ENCODE data around the gene NFYC. TPM values are rescaled to one million over a fixed set of nuclear protein-coding genes. Genes with fewer than 3 reads are reported as not detected.

NFYC gene
- total RNA-seq, 4 donors from 2014 or later = 29.8 to 44.6 (median 32.4) TPM

- DNase-seq (ENCODE audit: low spot score) (no peak), ATAC-seq (ENCODE audit: low FRiP score) (no peak)
- TF ChIP-seq CTCF (IDR thresholded peaks at IDR 0.05) = no peak
Measured at GRCh38 chr1:40658751-40659648, 32.5 kb upstream of the NFYC start.

DNA sequence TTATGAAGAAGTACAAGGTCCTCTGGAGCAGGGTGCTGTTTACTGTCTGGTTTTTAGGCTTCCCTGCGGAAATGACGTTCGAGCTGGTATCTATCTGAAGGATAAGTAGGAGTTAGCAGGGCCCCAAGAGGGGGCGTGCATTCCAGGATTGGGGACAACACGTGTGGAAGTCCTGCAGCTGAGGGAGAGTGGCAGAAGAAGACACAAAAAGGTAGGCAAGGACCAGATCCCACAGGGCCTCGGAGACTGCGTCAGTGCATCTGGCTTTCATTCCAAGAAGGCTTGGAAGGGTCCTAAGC is 31.9 kb upstream of the NFYC start:
- no peak for DNase-seq (ENCODE audit: low spot score)
- no peak for TF ChIP-seq CTCF (IDR thresholded peaks at IDR 0.05)
- ATAC-seq (ENCODE audit: low FRiP score) = no peak

- no peak for TF ChIP-seq CTCF (IDR thresholded peaks at IDR 0.05)
- DNase-seq (ENCODE audit: low spot score) (no peak), ATAC-seq (ENCODE audit: low FRiP score) (no peak)
Measured at GRCh38 chr1:40661678-40662077, 29.8 kb upstream of the NFYC start.

DNA sequence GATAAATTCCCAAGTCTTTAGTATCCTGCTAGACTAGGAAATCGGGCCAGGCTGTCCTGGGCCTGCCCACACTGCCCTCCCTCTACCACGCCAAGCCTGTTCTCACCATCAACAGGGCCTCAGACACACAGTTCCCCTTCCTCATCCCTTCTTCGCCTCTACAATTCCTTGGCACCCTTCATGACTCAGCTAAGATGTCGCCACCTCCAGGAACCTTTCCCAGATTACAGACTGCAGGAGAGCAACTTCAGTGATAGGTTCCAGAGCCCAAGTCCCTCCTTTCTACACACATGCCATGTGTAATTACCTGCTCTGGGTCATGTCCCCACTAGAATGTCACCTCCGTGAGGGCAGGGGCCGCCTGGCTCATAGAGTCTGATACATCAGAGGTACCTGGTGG is 29.4 kb upstream of the NFYC start:
- ATAC-seq (ENCODE audit: low FRiP score) (no peak), DNase-seq (ENCODE audit: low spot score) (no peak)
- no peak for TF ChIP-seq CTCF (IDR thresholded peaks at IDR 0.05)

DNA sequence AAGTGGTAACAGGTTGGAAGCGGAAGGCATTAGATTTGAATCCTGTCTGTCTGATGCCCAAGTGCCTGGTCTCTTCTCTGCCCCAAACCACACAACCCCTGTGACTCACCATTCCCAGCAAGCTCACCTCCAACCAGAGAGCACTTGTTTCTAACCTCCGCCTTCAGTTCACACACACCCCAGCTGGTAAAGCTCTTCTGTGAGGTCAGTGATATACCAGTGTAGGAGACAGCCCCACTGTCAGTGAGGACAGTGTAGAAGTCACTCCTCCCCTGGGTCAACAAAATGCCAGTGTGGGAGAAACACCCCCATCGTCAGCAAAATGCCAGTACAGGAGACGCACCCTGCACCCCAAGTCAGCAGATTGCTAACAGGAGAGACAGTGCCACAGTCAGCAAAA is 28.6 kb upstream of the NFYC start:
- no peak for DNase-seq (ENCODE audit: low spot score)
- TF ChIP-seq CTCF (IDR thresholded peaks at IDR 0.05) = no peak
- ATAC-seq (ENCODE audit: low FRiP score) = no peak

GRCh38 chr1:40663324-40664166 is 28.0 kb upstream of the NFYC start:
- DNase-seq (ENCODE audit: low spot score) (no peak), ATAC-seq (ENCODE audit: low FRiP score) (no peak)
- TF ChIP-seq CTCF (IDR thresholded peaks at IDR 0.05) = no peak
